IMR-90 (cell line): Measurements from ENCODE around the gene CYTH2.

Source experiments
- BHLHE40 ChIP-seq: fragments of 150-350 bp; IDR thresholded peaks from 2 replicates; pipeline ENCODE4 v1.6.1; 2016; ENCODE audit warnings: mild to moderate bottlenecking, low read depth, low read length
- CEBPB ChIP-seq: IDR thresholded peaks from 2 replicates; pipeline ENCODE4 v1.6.1; 2012; ENCODE audit warnings: low read depth, low read length, improper control_type of control experiment
- CTCF ChIP-seq: conservative IDR thresholded peaks from 2 replicates; pipeline ENCODE4 v1.5.1; 2012; ENCODE audit warnings: mild to moderate bottlenecking, low read depth, low read length, improper control_type of control experiment
- FOS ChIP-seq: fragments of 150-350 bp; IDR thresholded peaks from 2 replicates; pipeline ENCODE4 v1.6.1; 2016; ENCODE audit warnings: low read depth, low read length
- MXI1 ChIP-seq: IDR thresholded peaks from 2 replicates; pipeline ENCODE4 v1.6.1; 2012; ENCODE audit warnings: low read depth, mild to moderate bottlenecking, low read length, moderate library complexity, borderline replicate concordance
- POLR2A ChIP-seq: IDR thresholded peaks from 2 replicates; pipeline ENCODE4 v1.6.1; 2012; ENCODE audit warnings: mild to moderate bottlenecking, low read depth, low read length
- RAD21 ChIP-seq: IDR thresholded peaks from 2 replicates; pipeline ENCODE4 v1.6.1; 2012; ENCODE audit warnings: low read length, improper control_type of control experiment
- RCOR1 ChIP-seq: IDR thresholded peaks from 2 replicates; pipeline ENCODE4 v1.6.1; 2012; ENCODE audit warnings: mild to moderate bottlenecking, low read length, improper control_type of control experiment; ENCODE audit not compliant: insufficient replicate concordance
- SMC3 ChIP-seq: fragments of 150-350 bp; IDR thresholded peaks from 2 replicates; pipeline ENCODE4 v1.6.1; 2016; ENCODE audit warnings: low read depth, mild to moderate bottlenecking, antibody characterized with exemption, low read length, moderate library complexity
- USF2 ChIP-seq: fragments of 150-350 bp; IDR thresholded peaks from 2 replicates; pipeline ENCODE4 v1.6.1; 2017; ENCODE audit warnings: mild to moderate bottlenecking, antibody characterized with exemption, low read length, low read depth

GRCh38 chr19:48443731-48444128, 25.4 kb upstream of the CYTH2 start:
- TF ChIP-seq CTCF (no peak), POLR2A (no peak), FOS (no peak), RAD21 (no peak), BHLHE40 (no peak), MXI1 (no peak), RCOR1 (no peak), SMC3 (no peak), CEBPB (no peak), USF2 (no peak)
